IMR-90 (cell line): Measurements from ENCODE around the gene DEF6.

ENCODE experiments used
- BHLHE40 ChIP-seq: fragments of 150-350 bp; IDR thresholded peaks from 2 replicates; pipeline ENCODE4 v1.6.1; 2016; ENCODE audit warnings: mild to moderate bottlenecking, low read depth, low read length
- CEBPB ChIP-seq: IDR thresholded peaks from 2 replicates; pipeline ENCODE4 v1.6.1; 2012; ENCODE audit warnings: low read depth, low read length, improper control_type of control experiment
- FOS ChIP-seq: fragments of 150-350 bp; IDR thresholded peaks from 2 replicates; pipeline ENCODE4 v1.6.1; 2016; ENCODE audit warnings: low read depth, low read length
- MXI1 ChIP-seq: IDR thresholded peaks from 2 replicates; pipeline ENCODE4 v1.6.1; 2012; ENCODE audit warnings: low read depth, mild to moderate bottlenecking, low read length, moderate library complexity, borderline replicate concordance
- NFE2L2 ChIP-seq: fragments of 150-350 bp; IDR thresholded peaks from 2 replicates; pipeline ENCODE4 v1.6.1; 2016; ENCODE audit warnings: low read depth, mild to moderate bottlenecking, low read length
- POLR2A ChIP-seq: IDR thresholded peaks from 2 replicates; pipeline ENCODE4 v1.6.1; 2012; ENCODE audit warnings: mild to moderate bottlenecking, low read depth, low read length
- RAD21 ChIP-seq: IDR thresholded peaks from 2 replicates; pipeline ENCODE4 v1.6.1; 2012; ENCODE audit warnings: low read length, improper control_type of control experiment
- RFX5 ChIP-seq: IDR thresholded peaks from 2 replicates; pipeline ENCODE4 v1.8.0; 2012; ENCODE audit warnings: low read depth, mild to moderate bottlenecking, low read length, moderate library complexity
- SMC3 ChIP-seq: fragments of 150-350 bp; IDR thresholded peaks from 2 replicates; pipeline ENCODE4 v1.6.1; 2016; ENCODE audit warnings: low read depth, mild to moderate bottlenecking, antibody characterized with exemption, low read length, moderate library complexity
- TF ChIP-seq, protein P1 (sequence below): conservative IDR thresholded peaks from 2 replicates; pipeline ENCODE4 v1.5.1; 2012; ENCODE audit warnings: mild to moderate bottlenecking, low read depth, low read length, improper control_type of control experiment
- TF ChIP-seq, protein P2 (sequence below): fragments of 150-350 bp; IDR thresholded peaks from 2 replicates; pipeline ENCODE4 v1.6.1; 2017; ENCODE audit warnings: mild to moderate bottlenecking, antibody characterized with exemption, low read length, low read depth
- TF ChIP-seq, protein P3 (sequence below): fragments of 150-350 bp; IDR thresholded peaks from 2 replicates; pipeline ENCODE4 v1.6.1; 2016; ENCODE audit warnings: low read depth, mild to moderate bottlenecking, low read length, moderate library complexity, borderline replicate concordance

DNA sequence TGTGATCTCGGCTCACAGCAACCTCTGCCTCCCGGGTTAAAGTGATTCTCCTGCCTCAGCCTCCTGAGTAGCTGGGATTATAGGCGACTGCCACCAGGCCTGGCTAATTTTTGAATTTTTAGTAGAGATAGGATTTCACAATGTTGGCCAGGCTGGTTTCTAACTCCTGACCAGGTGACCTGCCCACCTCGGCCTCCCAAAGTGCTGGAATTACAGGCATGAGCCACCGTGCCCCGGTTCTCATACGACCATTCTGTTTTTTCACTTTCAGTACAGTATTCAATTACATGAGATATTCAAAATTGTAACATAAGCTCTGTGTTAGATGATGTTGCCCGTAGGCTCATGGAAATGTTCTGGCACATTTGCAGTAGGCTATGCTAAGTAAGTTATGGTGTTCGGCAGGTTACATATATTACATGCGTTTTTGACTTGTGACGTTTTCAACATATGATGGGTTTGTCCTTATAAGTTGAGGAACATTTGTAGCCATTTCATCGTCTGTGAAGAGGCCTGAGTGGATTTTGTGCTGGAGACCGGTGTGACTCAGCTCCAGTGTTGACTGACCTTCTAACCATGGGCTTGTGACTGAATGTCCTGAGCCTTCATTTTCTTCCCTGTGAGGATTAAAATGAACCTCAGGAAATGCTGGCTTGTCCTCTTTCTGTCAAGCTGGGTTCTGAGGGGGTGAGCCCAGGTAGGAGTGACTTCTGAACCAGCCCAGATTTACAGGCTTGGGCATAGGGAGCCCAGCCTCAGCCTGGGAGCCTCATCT lies 56.9 kb downstream of the DEF6 start:
- TF ChIP-seq, protein P1, sequence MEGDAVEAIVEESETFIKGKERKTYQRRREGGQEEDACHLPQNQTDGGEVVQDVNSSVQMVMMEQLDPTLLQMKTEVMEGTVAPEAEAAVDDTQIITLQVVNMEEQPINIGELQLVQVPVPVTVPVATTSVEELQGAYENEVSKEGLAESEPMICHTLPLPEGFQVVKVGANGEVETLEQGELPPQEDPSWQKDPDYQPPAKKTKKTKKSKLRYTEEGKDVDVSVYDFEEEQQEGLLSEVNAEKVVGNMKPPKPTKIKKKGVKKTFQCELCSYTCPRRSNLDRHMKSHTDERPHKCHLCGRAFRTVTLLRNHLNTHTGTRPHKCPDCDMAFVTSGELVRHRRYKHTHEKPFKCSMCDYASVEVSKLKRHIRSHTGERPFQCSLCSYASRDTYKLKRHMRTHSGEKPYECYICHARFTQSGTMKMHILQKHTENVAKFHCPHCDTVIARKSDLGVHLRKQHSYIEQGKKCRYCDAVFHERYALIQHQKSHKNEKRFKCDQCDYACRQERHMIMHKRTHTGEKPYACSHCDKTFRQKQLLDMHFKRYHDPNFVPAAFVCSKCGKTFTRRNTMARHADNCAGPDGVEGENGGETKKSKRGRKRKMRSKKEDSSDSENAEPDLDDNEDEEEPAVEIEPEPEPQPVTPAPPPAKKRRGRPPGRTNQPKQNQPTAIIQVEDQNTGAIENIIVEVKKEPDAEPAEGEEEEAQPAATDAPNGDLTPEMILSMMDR, result no peak
- TF ChIP-seq, protein P2, sequence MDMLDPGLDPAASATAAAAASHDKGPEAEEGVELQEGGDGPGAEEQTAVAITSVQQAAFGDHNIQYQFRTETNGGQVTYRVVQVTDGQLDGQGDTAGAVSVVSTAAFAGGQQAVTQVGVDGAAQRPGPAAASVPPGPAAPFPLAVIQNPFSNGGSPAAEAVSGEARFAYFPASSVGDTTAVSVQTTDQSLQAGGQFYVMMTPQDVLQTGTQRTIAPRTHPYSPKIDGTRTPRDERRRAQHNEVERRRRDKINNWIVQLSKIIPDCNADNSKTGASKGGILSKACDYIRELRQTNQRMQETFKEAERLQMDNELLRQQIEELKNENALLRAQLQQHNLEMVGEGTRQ, result no peak
- TF ChIP-seq CEBPB (no peak), POLR2A (no peak), RAD21 (no peak), NFE2L2 (no peak), BHLHE40 (no peak), MXI1 (no peak), SMC3 (no peak), FOS (no peak), RFX5 (no peak)
- TF ChIP-seq, protein P3, sequence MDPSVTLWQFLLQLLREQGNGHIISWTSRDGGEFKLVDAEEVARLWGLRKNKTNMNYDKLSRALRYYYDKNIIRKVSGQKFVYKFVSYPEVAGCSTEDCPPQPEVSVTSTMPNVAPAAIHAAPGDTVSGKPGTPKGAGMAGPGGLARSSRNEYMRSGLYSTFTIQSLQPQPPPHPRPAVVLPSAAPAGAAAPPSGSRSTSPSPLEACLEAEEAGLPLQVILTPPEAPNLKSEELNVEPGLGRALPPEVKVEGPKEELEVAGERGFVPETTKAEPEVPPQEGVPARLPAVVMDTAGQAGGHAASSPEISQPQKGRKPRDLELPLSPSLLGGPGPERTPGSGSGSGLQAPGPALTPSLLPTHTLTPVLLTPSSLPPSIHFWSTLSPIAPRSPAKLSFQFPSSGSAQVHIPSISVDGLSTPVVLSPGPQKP, result no peak
